ENCODE results near the gene FGF5. TPM values are rescaled to one million over a fixed set of nuclear protein-coding genes. Genes with fewer than 3 reads are reported as not detected.
"Not testable (repeated sequence)": the region's sequence is repeated elsewhere in the genome, so short reads cannot be mapped to it uniquely, and the experiment has no call there.

FGF5 gene
- total RNA-seq, 2 donors from 2014 or later, result 0.30 to 1.5 TPM

DNA sequence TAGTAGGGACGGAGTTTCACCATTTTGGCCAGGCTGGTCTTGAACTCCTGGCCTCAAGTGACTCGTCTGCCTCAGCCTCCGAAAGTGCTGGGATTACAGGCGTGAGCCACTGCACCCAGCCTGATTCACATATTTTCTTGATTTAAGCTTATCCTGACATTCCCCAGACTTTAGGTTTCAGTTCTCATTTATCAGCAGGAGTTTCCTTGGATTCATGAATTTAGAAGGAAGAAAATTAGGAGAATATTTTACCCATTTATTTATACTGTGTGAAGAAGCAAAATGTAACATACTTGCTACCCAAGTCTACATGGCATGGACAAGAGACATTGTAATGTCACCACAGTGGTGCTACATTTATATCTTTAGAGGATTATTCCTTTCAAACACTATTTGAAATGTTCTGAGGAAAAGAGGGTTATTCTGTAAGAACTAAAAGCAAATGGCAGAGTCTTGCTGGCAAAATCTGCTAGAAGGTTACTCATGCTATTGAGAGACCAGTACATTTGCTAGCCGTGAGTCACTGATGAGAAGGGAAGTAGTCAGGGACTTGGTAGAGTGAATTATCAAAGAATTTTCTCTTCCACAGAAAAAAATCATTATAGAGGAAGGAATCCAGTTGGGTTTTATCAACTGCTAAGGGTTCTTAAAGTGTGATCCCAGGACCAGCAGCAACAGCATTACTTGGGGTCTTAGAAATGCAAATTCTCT lies 43.0 kb downstream of the FGF5 start:
- no peaks in the 10 kb centered on the region for H3K27me3 ChIP-seq
- no peak overlapping the region for H3K27ac ChIP-seq
- TF ChIP-seq, protein P1, sequence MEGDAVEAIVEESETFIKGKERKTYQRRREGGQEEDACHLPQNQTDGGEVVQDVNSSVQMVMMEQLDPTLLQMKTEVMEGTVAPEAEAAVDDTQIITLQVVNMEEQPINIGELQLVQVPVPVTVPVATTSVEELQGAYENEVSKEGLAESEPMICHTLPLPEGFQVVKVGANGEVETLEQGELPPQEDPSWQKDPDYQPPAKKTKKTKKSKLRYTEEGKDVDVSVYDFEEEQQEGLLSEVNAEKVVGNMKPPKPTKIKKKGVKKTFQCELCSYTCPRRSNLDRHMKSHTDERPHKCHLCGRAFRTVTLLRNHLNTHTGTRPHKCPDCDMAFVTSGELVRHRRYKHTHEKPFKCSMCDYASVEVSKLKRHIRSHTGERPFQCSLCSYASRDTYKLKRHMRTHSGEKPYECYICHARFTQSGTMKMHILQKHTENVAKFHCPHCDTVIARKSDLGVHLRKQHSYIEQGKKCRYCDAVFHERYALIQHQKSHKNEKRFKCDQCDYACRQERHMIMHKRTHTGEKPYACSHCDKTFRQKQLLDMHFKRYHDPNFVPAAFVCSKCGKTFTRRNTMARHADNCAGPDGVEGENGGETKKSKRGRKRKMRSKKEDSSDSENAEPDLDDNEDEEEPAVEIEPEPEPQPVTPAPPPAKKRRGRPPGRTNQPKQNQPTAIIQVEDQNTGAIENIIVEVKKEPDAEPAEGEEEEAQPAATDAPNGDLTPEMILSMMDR (IDR thresholded peaks at IDR 0.05), result no peak
- no peak for DNase-seq
- H3K4me1 ChIP-seq, result no peaks in the 10 kb centered on the region
- intact Hi-C loops (cut with DNase I), result no loop called here
- H3K9ac ChIP-seq (ENCODE audit: low read depth in 2 of 2, low read length in 2 of 2), result no peak overlapping the region
- no peaks in the 10 kb centered on the region for H3K9me3 ChIP-seq
- no peaks in the 10 kb centered on the region for H3K36me3 ChIP-seq
- no peak overlapping the region for H3K4me3 ChIP-seq

DNA sequence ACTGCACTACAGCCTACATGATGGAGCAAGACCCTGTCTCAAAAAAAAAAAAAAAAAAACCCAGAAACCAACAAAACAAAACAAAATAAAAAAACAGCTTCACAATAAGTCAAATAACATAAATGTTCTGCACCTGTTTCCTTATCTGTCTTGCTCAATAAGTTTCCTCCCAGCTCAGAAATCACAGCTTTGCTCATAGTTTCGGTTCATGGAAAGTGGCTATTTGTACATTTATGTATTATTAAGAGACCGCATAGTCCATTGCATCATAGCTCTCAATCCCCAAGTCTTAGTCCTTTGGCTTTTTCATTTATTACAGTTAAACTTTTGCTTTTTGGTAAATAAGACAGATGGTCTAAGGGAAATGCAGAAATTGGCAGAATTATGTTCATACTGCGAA lies 44.7 kb downstream of the FGF5 start:
- Histone ChIP-seq H3K36me3 (no peaks in the 10 kb centered on the region), H3K27ac (no peak overlapping the region), H3K9me3 (no peaks in the 10 kb centered on the region), H3K27me3 (no peaks in the 10 kb centered on the region), H3K4me3 (no peak overlapping the region), H3K4me1 (no peaks in the 10 kb centered on the region), H3K9ac (ENCODE audit: low read depth in 2 of 2, low read length in 2 of 2) (no peak overlapping the region)
- TF ChIP-seq, protein P1 (IDR thresholded peaks at IDR 0.05), result no peak
- intact Hi-C loops (cut with DNase I), result no loop called here
- no peak for DNase-seq

DNA sequence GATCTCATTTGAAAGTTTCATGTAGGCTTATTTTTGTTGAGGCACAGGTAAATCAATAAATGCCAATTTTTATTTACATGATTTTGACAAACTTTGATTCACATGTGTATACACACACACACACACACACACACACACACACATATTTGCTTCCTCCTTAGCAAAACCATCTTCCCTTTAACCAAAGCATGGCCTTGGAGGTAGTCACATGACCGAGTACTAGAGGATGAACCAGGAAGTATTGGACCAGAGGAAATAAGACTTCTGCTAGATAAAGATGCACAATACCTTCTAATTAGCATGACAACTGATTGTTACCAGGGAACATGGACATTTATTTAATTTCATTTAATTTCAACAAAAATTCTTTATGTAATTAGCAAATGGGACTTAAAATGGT lies 45.7 kb downstream of the FGF5 start:
- no peak overlapping the region for H3K4me3 ChIP-seq
- TF ChIP-seq, protein P1 (IDR thresholded peaks at IDR 0.05), result no peak
- no peaks in the 10 kb centered on the region for H3K4me1 ChIP-seq
- H3K27ac ChIP-seq, result no peak overlapping the region
- H3K27me3 ChIP-seq, result no peaks in the 10 kb centered on the region
- no peaks in the 10 kb centered on the region for H3K36me3 ChIP-seq
- no peak overlapping the region for H3K9ac ChIP-seq (ENCODE audit: low read depth in 2 of 2, low read length in 2 of 2)
- no peaks in the 10 kb centered on the region for H3K9me3 ChIP-seq
- intact Hi-C loops (cut with DNase I), result no loop called here
- DNase-seq, result no peak

DNA sequence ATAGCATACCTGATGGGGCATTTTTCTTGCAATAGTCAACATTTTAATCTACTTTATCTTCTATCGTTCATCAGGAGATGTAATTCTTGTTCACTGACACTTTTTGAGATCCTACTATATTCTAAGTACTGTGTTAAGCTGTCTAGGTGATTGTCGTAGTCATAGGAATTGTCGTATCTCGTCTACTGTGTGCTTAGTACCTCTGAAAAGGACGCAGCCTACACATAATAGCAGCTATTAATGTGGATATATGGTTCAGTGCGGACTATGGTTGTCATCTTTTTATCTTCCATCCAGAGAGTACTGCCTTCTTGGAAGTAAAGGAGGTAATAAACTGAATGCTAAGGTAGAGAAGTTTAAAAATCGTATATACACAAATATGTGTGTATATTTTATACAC lies 47.2 kb downstream of the FGF5 start:
- Histone ChIP-seq H3K9ac (ENCODE audit: low read depth in 2 of 2, low read length in 2 of 2) (no peak overlapping the region), H3K9me3 (no peaks in the 10 kb centered on the region), H3K27ac (no peak overlapping the region), H3K36me3 (no peaks in the 10 kb centered on the region), H3K4me1 (no peaks in the 10 kb centered on the region), H3K4me3 (no peak overlapping the region), H3K27me3 (no peaks in the 10 kb centered on the region)
- intact Hi-C loops (cut with DNase I), result no loop called here
- TF ChIP-seq, protein P1 (IDR thresholded peaks at IDR 0.05), result no peak
- no peak for DNase-seq

DNA sequence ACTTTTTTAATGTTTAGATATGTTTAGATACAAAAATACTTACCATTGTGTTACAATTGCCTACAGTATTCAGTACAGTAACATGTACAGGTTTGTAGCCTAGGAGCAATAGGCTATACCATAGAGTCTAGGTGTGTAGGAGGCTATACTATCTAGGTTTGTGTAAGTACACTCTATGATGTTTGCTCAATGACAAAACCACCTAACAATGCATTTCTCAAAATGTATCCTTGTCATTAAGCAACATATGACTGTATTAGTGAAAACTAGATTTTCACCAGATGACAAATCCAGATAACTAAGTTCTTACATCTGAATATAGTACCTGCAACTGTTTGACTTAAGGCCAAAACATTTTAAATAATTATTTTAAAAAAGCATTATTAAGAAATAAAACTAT lies 49.4 kb downstream of the FGF5 start:
- H3K27ac ChIP-seq; H3K9me3 ChIP-seq; DNase-seq; H3K27me3 ChIP-seq; intact Hi-C loops (cut with DNase I); H3K4me1 ChIP-seq; H3K9ac ChIP-seq (ENCODE audit: low read depth in 2 of 2, low read length in 2 of 2); H3K4me3 ChIP-seq; H3K36me3 ChIP-seq: not testable (repeated sequence)

DNA sequence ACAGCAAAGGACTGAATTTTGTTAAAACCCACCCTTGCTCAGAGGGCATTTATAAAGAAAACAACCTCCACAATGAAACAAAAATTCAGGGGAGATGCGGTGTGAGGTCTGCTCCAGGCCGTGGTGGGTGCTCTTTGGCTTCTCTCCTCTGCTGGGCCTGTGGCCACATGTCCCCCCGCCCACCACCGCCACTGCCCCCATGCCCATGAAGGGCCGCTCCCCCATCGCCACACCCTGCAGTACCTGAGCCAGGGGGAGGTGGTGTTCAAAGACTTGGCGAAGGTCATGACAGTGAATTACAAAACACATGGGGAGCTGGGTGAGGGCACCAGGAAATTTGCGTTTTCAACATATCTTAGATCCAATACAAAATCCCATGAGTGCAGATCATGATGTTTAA lies 54.9 kb downstream of the FGF5 start:
- no peaks in the 10 kb centered on the region for H3K36me3 ChIP-seq
- H3K9ac ChIP-seq (ENCODE audit: low read depth in 2 of 2, low read length in 2 of 2), result no peak overlapping the region
- intact Hi-C loops (cut with DNase I), result no loop called here
- no peak overlapping the region for H3K4me3 ChIP-seq
- H3K4me1 ChIP-seq, result no peaks in the 10 kb centered on the region
- H3K27ac ChIP-seq, result no peak overlapping the region
- TF ChIP-seq, protein P1 (IDR thresholded peaks at IDR 0.05), result no peak
- H3K9me3 ChIP-seq, result no peaks in the 10 kb centered on the region
- no peaks in the 10 kb centered on the region for H3K27me3 ChIP-seq
- DNase-seq, result no peak
